NCI-H524 treated with DMSO at 0.1 percent for 48 hours (cell line): ENCODE measurements around the gene FAAH.
"Not testable (repeated sequence)": the region's sequence is repeated elsewhere in the genome, so short reads cannot be mapped to it uniquely, and the experiment has no call there.

ENCODE experiments used
- DNase-seq: peaks from one replicate; lab custom pipeline; 2025; lab: John Stamatoyannopoulos, UW

FAAH gene

GRCh38 chr1:46394108-46394871 is at the start of gene FAAH:
FAAH (plus strand) TSS chr1:46394317; CDS start chr1:46394349, 32 bp downstream.
- DNase-seq: no peak

- no peak for DNase-seq
Measured at GRCh38 chr1:46344481-46344880, 49.6 kb upstream of the FAAH start.

GRCh38 chr1:46345281-46345680 is 48.8 kb upstream of the FAAH start:
- DNase-seq: no peak

- no peak for DNase-seq
Measured at GRCh38 chr1:46352363-46352762, 41.8 kb upstream of the FAAH start.

- DNase-seq: not testable (repeated sequence)
Measured at GRCh38 chr1:46355920-46356319, 38.2 kb upstream of the FAAH start.

DNA sequence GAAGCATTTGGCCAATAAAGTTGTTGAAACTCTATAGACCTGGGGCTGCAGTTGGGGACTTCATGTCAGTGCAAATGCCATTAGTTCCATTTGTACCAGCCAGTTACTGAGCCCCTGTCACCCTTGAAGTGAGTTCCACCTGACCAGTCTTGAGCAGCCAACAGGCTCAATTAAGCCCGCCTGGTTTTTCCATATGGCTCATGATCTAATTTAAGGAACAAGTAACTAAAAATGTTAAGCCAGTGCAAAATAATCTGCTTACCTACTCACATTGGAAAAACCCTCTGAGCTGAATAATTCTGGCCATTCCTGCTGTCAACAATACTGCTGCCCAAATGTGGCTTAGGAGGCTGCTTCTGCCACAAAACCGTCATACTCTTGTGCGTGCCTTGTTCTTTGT is 32.0 kb upstream of the FAAH start:
- peak; percentile 55 for DNase-seq

DNA sequence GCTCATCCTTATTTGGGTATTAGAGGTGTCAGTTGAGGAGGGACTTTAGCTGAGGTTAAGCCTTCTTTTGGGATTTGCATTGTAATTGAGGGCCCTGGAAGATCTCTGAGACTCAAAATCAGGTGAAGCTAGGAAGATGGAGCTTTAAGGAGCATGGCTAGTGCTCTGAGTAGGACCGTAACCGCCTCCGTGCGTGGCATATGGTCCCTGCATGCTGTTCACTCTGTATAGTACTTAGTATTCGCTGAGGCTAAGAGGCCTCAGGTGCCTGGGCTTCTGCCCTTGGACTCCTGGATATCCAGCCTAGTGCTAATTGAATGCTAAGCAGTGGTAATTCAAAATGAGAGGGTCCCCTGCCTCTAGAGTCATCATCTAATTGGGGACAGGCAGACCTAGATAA is 31.0 kb upstream of the FAAH start:
- peak; percentile 94 for DNase-seq

- no peak for DNase-seq
Measured at GRCh38 chr1:46364612-46365011, 29.5 kb upstream of the FAAH start.

DNA sequence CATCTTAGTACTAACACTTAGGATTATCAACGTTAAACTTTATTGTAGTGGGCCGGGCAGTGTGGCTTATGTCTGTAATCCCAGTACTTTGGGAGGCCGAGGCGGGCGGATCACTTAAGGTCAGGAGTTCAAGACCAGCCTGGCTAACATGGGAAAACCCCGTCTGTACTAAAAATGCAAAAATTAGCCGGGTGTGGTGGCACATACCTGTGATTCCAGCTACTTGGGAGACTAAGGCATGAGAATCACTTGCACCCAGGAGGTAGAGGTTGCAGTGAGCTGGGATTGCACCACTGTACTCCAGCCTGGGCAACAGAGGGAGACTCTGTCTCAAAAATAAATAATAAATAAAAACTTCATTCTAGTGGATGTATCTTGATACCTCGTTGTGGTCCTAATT is 28.3 kb upstream of the FAAH start:
- not testable (repeated sequence) for DNase-seq

GRCh38 chr1:46367072-46367471 is 27.0 kb upstream of the FAAH start:
- DNase-seq: no peak

DNA sequence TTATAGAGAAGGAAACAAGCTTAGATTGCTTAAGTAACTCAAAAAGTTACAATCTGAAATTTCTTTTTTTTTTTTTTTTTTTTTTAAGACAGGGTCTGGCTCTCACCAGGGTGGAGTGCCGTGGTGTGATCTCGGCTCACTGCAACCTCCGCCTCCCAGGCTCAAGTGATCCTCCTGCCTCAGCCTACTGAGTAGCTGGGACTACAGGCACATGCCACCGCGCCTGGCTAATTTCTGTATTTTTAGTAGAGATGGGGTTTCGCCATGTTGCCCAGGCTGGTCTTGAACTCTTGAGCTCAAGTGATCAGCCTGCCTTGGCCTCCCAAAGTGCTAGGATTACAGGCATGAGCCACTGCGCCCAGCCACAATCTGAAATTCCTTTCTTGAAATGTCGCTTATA is 26.4 kb upstream of the FAAH start:
- not testable (repeated sequence) for DNase-seq

- no peak for DNase-seq
Measured at GRCh38 chr1:46368791-46369190, 25.3 kb upstream of the FAAH start.

- DNase-seq: no peak
Measured at GRCh38 chr1:46369542-46370213, 24.4 kb upstream of the FAAH start.

- DNase-seq: no peak
Measured at GRCh38 chr1:46370214-46370633, 23.9 kb upstream of the FAAH start.

GRCh38 chr1:46372431-46372830 is 21.7 kb upstream of the FAAH start:
- DNase-seq: no peak

- DNase-seq: no peak
Measured at GRCh38 chr1:46379996-46380395, 14.1 kb upstream of the FAAH start.

DNA sequence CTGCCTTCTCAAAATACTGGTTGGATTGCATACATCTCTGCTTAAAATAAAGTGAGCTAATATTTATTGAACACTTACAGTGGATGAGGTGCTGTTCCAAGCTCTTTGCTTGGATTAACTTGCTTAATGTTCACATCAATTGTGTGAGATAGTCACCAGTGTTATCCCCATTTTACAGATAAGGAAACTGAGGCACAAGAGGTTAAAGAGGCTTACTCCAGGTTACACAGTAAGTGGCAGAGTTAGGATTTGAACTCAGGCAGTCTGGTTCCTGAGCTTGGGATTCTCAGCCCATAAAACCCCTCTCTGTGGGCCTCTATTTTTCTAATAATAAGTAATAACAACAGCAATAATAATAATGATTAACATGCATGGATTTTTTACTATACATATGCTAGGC is 13.6 kb upstream of the FAAH start:
- DNase-seq: no peak

DNA sequence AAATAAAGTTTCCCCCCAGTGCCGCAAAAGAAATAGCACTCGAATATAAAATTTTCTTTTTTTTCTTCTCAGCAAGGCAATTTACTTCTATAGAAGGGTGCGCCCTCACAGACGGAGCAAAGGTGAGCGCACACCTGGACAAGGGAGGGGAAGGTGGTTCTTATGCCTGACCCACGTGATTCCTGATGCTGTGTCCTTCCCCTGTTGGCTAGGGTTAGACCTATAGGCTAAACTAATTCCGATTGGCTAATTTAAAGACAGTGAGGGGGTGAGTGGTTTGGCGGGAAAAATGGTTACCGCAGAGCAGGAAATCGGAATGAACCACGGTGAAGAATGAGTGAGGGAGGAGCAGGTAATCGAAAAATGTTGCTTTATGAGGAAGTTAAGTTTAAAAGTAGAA is 607 bp upstream of the FAAH start:
- no peak for DNase-seq

- DNase-seq: no peak
Measured at GRCh38 chr1:46394872-46395465, 852 bp downstream of the FAAH start.

DNA sequence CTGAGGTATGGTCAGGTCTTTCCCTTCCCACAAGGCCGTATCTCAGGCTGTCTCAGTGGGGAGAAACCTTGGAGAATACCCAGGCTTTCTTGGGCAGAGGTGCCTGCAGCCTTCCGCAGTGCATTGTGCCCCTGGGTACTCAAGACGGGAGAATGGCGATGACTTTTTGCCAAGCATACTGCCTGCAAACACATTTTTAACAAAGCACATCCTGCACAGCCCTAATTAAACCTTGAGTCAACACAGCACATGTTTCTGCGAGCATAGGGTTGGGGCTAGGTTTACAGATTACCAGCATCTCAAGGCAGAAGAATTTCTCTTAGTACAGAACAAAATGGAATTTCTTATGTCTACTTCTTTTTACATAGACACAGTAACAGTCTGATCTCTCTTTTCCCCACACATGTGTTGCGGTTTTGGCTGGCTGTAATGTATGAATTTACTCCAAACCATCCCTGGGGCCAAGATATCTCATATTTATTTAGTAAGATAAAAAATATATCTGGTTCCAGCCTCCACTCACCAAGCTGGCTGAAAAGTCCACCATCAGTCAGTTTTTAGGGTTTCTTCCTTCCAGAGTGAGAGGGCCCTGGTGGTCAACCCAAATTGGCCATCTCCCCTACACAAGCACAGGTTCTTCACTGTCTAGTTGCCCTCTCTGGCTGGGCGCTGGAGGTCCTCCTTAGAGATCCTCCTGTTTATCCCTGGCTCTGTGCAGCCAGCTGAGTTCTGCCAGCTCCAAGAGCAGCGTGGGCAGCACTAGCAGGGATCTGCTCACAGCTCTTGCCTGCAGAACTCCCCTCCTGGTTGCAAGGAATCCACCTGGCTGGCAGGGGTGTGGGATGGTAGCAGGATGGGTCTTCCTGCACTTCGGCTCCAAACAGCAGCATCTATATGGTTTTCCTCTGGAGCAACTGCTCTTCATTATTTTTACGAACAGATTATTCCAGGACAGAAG is 2.6 kb downstream of the FAAH start:
- DNase-seq: no peak

- no peak for DNase-seq
Measured at GRCh38 chr1:46399307-46399706, 5.2 kb downstream of the FAAH start.

- DNase-seq: no peak
Measured at GRCh38 chr1:46400421-46400820, 6.3 kb downstream of the FAAH start.
